ENCODE results near the gene KCNH2.
A peak's percentile ranks its signal among the peaks of the same experiment; 100 is the strongest.

Gene KCNH2

DNA sequence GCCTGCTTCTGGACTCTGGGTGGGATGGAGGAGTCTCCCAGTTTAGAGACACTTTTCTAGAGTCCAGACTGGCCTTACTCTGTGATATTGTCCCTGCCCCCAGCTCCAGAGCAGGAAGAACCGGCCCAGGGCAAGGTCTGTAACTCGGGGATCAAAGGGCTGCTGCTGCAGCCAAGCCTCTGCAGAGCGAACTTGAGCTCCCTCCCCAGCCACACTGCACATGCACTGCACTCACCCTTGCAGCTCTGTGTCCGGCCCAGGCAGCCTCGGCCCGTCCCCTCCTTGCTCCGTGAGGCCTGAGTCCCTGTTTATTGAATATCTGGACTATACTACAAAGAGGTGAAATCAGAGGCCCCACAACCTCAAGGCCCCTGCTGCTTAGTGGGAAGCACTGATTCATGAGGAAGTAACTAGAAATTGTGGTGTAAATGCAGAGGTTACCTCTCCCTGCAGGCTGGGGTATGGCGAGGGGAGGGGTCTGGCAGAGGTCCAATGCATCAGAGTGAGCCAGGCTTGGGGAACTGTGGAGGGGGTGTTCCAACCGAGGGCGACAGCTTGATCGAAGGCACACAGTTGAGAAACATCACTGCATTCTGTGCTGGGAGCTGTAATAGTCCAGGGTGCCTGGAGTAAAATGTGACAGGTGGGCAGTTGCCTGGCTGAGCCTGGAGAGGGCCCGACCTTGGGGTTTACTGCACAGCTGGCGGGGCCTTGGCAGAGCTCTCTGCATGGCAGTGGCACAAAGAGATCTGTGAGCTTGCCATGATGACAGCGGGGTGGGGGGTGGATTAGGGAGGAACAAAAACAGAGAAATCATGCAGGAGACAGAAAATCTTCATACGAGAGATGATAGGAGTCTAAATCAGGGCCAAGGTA is 76.7 kb downstream of the KCNH2 start:
- DNase-seq, result no peak

DNA sequence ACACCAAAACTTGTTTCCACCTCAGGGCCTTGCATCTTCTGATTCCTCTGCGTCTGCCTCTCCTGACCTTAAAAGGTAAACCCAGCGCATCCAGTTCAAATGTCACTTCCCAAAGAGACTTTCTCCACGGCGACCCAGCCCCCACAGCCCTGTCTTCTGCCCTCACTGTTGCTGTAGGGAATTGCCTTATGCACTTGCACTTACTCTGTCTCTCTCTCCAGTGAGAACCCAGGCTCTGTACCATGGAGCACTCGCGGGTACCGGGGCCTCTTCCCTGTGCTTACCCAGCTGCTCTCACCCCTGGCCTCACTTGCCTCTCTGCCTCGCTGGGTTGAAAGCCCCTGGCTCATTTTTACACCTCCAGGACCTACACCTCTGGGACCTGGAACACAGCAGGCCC is 77.4 kb downstream of the KCNH2 start:
- no peak for DNase-seq

DNA sequence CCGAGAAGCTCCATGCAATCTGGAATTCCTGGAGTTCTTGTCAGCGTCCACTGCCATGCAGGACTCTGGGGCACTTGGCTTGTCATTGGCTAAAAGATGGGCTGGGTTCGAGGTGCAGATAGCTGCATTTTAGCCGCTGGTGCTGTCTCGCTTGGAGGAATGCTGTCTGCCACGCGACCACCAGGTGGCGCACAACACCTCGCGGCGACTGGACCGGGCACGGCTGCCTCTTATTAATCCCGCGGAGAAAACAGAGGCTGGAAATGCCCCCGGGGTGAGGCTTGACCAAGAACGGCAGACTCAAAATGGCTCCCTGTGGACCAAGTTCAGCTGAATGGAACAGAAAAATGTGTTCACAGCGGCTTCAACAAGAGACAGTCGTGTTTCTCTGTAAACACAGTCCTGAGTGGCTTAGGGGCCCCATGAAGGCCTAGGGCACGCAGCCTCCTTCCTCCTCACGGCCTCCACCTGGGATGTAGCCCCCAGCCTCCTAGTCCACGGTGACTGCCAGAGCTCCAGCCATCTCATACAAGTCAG is 79.6 kb downstream of the KCNH2 start:
- DNase-seq, result peak; percentile 86

DNA sequence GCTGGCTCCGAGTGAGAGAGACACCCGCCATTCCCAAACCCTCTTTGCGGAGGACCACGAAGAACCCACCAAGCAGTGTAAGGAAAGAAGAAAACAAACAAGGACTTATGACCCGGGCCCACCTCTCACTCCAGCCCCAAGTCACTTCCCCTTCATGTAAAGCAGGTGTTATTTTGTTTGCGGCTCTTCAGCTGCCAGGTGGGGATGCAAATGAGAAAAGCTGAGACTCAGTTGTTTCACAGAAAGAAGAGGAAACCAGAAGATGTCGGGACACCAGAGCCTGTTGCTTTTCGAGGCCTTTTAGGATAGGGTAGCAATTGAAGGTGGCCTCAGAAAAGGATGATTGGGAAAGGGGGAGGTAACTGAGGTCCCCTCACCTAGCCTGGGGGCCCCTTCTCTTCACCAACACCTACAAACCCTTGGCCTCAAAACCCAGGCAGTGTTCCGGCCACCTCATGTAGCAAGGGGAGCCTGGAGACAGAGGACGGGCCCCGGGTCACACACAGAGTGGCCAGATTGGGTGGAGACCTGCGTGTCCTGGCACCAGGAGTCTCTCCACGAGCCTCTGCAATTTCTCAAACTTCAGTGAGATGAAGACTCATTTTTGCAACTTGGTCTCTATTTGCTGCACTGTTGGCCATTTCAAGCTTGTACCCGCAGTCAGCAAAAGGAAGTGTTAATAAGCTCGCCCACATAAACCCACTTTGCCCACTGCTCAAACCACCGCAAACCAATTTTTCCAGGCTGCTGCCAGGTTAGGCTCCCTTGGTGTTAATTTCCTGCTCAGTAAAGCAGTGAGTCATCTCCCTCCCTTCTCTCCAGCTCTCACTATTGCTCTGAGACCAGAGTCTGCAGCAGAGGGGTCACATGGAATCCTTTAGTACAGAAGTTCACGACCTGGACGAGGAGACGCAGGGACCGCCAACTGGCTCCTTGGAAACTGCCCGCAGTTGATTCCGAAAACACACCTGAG is 80.3 kb downstream of the KCNH2 start:
- DNase-seq, result no peak

DNA sequence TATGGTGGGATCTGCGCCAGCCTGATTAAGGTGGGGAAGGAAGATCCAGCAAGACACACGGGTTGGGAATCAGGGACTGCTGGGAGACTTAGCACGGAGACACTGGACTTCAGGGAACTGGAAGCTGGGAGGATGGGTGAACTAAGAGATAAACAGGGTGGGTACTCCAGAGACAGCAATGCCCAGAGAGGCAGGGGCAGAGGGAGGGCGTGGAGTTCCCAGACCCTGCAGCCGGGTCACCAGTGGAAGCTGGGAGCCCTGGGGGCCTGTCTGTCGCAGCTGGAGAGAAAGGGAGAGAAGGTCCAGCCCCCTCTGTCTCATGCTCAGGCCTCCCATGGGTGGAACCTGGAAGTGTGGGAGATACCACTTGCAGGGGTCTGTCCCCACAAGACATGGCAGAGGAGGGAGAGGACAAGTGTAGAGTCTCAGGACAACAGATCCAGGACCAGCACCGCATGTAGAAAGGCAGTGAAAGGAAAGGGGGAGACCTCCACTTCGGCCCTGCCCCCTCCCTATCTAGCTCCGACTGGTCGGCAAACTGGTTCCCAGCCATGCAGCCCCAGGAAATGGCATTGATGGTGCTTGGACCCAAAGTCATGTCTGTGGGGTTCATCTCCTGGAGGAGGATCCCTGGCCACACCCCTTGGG is 81.4 kb downstream of the KCNH2 start:
- DNase-seq, result no peak

DNA sequence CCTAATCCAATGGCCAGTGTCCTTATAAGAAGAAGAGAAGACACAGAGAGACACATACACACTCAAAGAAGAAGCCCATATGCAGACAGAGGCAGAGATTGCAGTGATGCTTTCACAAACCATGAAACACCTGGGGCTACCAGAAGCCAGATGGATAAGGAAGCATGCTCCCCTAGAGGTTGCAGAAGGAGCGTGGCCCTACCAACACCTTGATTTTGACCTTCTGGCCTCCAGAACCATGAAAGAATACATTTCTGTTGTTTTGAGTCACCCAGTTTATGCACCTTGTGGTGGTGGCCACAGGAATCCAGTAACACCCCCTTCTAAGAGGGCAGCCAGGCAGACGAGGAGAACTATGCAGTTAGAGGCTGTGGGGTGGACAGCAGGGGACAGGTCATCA is 82.3 kb downstream of the KCNH2 start:
- DNase-seq, result no peak

Data from hematopoietic multipotent progenitor cell treated with erythropoietin and hydrocortisone succinate and interleukin-3 and kit ligand, for 6 days (in vitro differentiated cells).